Astrocyte (in vitro differentiated cells and primary cell): Measurements from ENCODE around the gene CADPS.

Experiments
- EZH2 ChIP-seq: IDR thresholded peaks from 2 replicates; pipeline ENCODE4 v1.6.1; 2012; ENCODE audit warnings: mild to moderate bottlenecking, low read length, inconsistent platforms; ENCODE audit not compliant: insufficient read depth
- TF ChIP-seq, protein P1 (sequence below): IDR thresholded peaks from 2 replicates; pipeline ENCODE4 v1.5.1; 2011; ENCODE audit warnings: low read depth, mild to moderate bottlenecking, inconsistent platforms, low read length, moderate library complexity; ENCODE audit not compliant: insufficient read depth

DNA sequence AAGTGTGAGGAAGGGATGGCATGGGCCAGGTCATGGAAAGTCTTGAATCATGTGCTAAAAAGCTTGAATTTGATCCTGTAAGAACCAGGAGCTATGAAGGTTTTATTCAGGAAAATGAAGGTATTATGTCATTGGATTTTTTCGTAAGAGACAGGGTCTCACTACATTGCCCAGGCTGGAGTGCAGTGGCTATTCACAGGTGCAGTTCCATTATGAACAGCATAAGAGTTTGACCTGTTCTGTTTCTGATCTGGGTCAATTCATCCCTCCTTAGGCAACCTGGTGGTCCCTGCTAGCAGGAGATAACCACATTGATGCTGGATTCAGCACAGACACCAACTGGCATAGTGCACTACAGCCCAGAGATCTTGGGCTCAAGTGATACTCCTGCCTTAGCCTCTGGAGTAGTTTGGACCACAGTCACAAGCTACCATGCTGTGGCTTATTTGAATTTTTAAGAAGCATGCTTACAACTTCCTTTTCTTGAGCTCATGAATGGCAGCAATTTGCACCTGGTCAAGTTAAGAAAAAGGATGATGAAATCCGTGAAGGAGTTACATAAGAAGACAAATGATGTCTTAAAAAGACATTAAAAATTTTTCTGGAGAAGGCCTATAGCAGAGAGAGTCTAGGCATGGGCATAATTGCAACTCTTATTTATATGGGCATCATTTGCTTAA, 79.1 kb downstream of the CADPS start:
- TF ChIP-seq, protein P1, sequence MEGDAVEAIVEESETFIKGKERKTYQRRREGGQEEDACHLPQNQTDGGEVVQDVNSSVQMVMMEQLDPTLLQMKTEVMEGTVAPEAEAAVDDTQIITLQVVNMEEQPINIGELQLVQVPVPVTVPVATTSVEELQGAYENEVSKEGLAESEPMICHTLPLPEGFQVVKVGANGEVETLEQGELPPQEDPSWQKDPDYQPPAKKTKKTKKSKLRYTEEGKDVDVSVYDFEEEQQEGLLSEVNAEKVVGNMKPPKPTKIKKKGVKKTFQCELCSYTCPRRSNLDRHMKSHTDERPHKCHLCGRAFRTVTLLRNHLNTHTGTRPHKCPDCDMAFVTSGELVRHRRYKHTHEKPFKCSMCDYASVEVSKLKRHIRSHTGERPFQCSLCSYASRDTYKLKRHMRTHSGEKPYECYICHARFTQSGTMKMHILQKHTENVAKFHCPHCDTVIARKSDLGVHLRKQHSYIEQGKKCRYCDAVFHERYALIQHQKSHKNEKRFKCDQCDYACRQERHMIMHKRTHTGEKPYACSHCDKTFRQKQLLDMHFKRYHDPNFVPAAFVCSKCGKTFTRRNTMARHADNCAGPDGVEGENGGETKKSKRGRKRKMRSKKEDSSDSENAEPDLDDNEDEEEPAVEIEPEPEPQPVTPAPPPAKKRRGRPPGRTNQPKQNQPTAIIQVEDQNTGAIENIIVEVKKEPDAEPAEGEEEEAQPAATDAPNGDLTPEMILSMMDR: no peak
- no peak for TF ChIP-seq EZH2
